Testis (tissue), 2 donors: Measurements from ENCODE around the gene JAKMIP2.

Experiments
- POLR2A ChIP-seq: fragments of 450-650 bp; IDR thresholded peaks from one replicate; pipeline ENCODE4 v1.6.1; 2017; ENCODE audit warnings: antibody characterized with exemption, mild to moderate bottlenecking, moderate library complexity
- TF ChIP-seq, protein P1 (sequence below), 3 experiments: fragments of 450-650 bp in 2 of 3; fragments of 200-600 bp in 1 of 3; sonication (generic) in 1 of 3; IDR thresholded peaks; one replicate each; pipeline ENCODE4 v1.5.1; 2016 to 2019; ENCODE audit warnings: antibody characterized with exemption in 3 of 3, mild to moderate bottlenecking in 2 of 3, moderate library complexity in 1 of 3

DNA sequence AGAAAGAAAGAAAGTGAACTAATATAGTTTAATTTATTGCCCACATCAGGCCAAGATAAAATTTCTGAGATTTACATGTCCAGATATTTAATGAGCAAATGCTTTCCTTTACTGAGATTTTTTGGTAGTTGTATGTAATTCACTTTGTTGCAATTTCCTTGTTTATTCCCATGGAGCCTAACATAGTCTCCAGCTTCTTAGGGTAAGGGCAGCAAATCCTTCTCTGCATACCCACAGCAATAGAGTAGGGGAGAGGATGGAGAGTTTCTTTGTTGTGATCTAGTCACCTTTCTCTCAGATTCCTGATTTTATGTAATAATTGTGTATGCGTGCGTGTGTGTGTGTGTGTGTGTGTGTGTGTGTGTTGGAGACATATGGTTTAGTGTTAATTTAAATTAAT, 221.1 kb downstream of the JAKMIP2 start:
- TF ChIP-seq, protein P1, sequence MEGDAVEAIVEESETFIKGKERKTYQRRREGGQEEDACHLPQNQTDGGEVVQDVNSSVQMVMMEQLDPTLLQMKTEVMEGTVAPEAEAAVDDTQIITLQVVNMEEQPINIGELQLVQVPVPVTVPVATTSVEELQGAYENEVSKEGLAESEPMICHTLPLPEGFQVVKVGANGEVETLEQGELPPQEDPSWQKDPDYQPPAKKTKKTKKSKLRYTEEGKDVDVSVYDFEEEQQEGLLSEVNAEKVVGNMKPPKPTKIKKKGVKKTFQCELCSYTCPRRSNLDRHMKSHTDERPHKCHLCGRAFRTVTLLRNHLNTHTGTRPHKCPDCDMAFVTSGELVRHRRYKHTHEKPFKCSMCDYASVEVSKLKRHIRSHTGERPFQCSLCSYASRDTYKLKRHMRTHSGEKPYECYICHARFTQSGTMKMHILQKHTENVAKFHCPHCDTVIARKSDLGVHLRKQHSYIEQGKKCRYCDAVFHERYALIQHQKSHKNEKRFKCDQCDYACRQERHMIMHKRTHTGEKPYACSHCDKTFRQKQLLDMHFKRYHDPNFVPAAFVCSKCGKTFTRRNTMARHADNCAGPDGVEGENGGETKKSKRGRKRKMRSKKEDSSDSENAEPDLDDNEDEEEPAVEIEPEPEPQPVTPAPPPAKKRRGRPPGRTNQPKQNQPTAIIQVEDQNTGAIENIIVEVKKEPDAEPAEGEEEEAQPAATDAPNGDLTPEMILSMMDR (IDR thresholded peaks at IDR 0.05): no peak
- no peak for TF ChIP-seq POLR2A
